ENCODE results near the gene GLUL.

The GLUL gene

GRCh38 chr1:182431278-182431677, 39.7 kb upstream of the GLUL start:
- Histone ChIP-seq H3F3A (ENCODE audit: insufficient read depth, low read length) (no peaks in the 10 kb centered on the region), H2AFZ (ENCODE audit: low read length) (no peak overlapping the region), H3K27me3 (ENCODE audit: insufficient read depth, low read length) (no peaks in the 10 kb centered on the region), H3K4me1 (ENCODE audit: insufficient read depth, low read length, severe bottlenecking) (no peaks in the 10 kb centered on the region), H3K9me3 (ENCODE audit: low read length) (no peaks in the 10 kb centered on the region), H3K4me2 (ENCODE audit: low read length) (no peak overlapping the region), H3K36me3 (ENCODE audit: insufficient read depth, low read length) (no peaks in the 10 kb centered on the region), H3K27ac (ENCODE audit: low read depth, low read length, poor library complexity, severe bottlenecking) (no peak overlapping the region), H3K4me3 (ENCODE audit: low read depth, low read length, poor library complexity, severe bottlenecking) (no peak overlapping the region), H4K20me1 (ENCODE audit: insufficient read depth, low read length) (no peaks in the 10 kb centered on the region), H3K79me2 (ENCODE audit: insufficient read depth, low read length) (no peaks in the 10 kb centered on the region), H3K9me2 (ENCODE audit: low read depth, low read length) (no peaks in the 10 kb centered on the region), H3K9ac (ENCODE audit: low read length) (no peak overlapping the region)
- TF ChIP-seq EZH2 (IDR thresholded peaks at IDR 0.05; ENCODE audit: borderline replicate concordance, low read length) = no peak
- TF ChIP-seq, protein P1, sequence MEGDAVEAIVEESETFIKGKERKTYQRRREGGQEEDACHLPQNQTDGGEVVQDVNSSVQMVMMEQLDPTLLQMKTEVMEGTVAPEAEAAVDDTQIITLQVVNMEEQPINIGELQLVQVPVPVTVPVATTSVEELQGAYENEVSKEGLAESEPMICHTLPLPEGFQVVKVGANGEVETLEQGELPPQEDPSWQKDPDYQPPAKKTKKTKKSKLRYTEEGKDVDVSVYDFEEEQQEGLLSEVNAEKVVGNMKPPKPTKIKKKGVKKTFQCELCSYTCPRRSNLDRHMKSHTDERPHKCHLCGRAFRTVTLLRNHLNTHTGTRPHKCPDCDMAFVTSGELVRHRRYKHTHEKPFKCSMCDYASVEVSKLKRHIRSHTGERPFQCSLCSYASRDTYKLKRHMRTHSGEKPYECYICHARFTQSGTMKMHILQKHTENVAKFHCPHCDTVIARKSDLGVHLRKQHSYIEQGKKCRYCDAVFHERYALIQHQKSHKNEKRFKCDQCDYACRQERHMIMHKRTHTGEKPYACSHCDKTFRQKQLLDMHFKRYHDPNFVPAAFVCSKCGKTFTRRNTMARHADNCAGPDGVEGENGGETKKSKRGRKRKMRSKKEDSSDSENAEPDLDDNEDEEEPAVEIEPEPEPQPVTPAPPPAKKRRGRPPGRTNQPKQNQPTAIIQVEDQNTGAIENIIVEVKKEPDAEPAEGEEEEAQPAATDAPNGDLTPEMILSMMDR (IDR thresholded peaks at IDR 0.05; ENCODE audit: low read length) = no peak

- Histone ChIP-seq H3K27ac (ENCODE audit: low read depth, low read length, poor library complexity, severe bottlenecking) (no peak overlapping the region), H3K9me3 (ENCODE audit: low read length) (no peaks in the 10 kb centered on the region), H2AFZ (ENCODE audit: low read length) (no peak overlapping the region), H3K27me3 (ENCODE audit: insufficient read depth, low read length) (no peaks in the 10 kb centered on the region), H3K79me2 (ENCODE audit: insufficient read depth, low read length) (no peaks in the 10 kb centered on the region), H3K4me3 (ENCODE audit: low read depth, low read length, poor library complexity, severe bottlenecking) (no peak overlapping the region), H3K4me2 (ENCODE audit: low read length) (no peak overlapping the region), H3K9me2 (ENCODE audit: low read depth, low read length) (no peaks in the 10 kb centered on the region), H3K9ac (ENCODE audit: low read length) (no peak overlapping the region), H4K20me1 (ENCODE audit: insufficient read depth, low read length) (no peaks in the 10 kb centered on the region), H3K4me1 (ENCODE audit: insufficient read depth, low read length, severe bottlenecking) (no peaks in the 10 kb centered on the region), H3F3A (ENCODE audit: insufficient read depth, low read length) (no peaks in the 10 kb centered on the region), H3K36me3 (ENCODE audit: insufficient read depth, low read length) (no peaks in the 10 kb centered on the region)
- TF ChIP-seq EZH2 (IDR thresholded peaks at IDR 0.05; ENCODE audit: borderline replicate concordance, low read length) = no peak
- TF ChIP-seq, protein P1 (IDR thresholded peaks at IDR 0.05; ENCODE audit: low read length) = no peak
Observed at GRCh38 chr1:182430263-182431068, 38.9 kb upstream of the GLUL start.

DNA sequence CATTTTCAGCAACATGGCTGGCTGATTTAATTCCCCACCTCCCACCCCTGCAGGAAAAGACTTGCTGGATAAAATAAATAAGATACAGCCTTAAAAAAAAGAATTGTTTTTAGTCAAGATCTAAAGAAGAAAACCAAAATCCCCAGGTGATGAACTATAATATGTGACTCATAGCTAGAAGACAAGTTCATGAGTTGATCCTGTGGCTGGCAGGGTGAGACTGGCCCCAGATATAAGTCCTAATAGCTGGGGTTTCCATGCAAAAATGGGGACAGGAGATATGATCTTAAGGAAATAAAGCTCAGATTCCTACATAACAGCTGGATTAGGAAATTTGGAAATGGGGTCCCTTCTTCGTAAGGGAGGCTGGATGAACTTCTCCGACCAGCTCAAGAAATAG, 36.5 kb upstream of the GLUL start:
- TF ChIP-seq EZH2 (IDR thresholded peaks at IDR 0.05; ENCODE audit: borderline replicate concordance, low read length) = no peak
- TF ChIP-seq, protein P1 (IDR thresholded peaks at IDR 0.05; ENCODE audit: low read length) = no peak
- no peak overlapping the region for H3K9ac ChIP-seq (ENCODE audit: low read length)
- H3F3A ChIP-seq (ENCODE audit: insufficient read depth, low read length) = no peaks in the 10 kb centered on the region
- H3K4me3 ChIP-seq (ENCODE audit: low read depth, low read length, poor library complexity, severe bottlenecking) = no peak overlapping the region
- no peaks in the 10 kb centered on the region for H4K20me1 ChIP-seq (ENCODE audit: insufficient read depth, low read length)
- H3K4me1 ChIP-seq (ENCODE audit: insufficient read depth, low read length, severe bottlenecking) = no peaks in the 10 kb centered on the region
- H3K27ac ChIP-seq (ENCODE audit: low read depth, low read length, poor library complexity, severe bottlenecking) = no peak overlapping the region
- H3K9me2 ChIP-seq (ENCODE audit: low read depth, low read length) = no peaks in the 10 kb centered on the region
- no peak overlapping the region for H3K4me2 ChIP-seq (ENCODE audit: low read length)
- H3K9me3 ChIP-seq (ENCODE audit: low read length) = no peaks in the 10 kb centered on the region
- H3K27me3 ChIP-seq (ENCODE audit: insufficient read depth, low read length) = no peaks in the 10 kb centered on the region
- no peaks in the 10 kb centered on the region for H3K36me3 ChIP-seq (ENCODE audit: insufficient read depth, low read length)
- no peaks in the 10 kb centered on the region for H3K79me2 ChIP-seq (ENCODE audit: insufficient read depth, low read length)
- H2AFZ ChIP-seq (ENCODE audit: low read length) = no peak overlapping the region

Measured in OCI-LY1 (cell line).